SK-N-SH (cell line): ENCODE measurements around the gene DHX57.

Source experiments
- CHD2 ChIP-seq: fragments of 150-350 bp; IDR thresholded peaks from 2 replicates; pipeline ENCODE4 v1.6.1; 2018; ENCODE audit warnings: low read length; ENCODE audit not compliant: partially characterized antibody
- ELF1 ChIP-seq: IDR thresholded peaks from 2 replicates; pipeline ENCODE4 v1.4.0; 2012
- FOXM1 ChIP-seq: IDR thresholded peaks from 2 replicates; pipeline ENCODE4 v1.4.0; 2012; ENCODE audit warnings: low read depth, mild to moderate bottlenecking
- JUND ChIP-seq: IDR thresholded peaks from 2 replicates; pipeline ENCODE4 v1.4.0; 2012
- MEF2A ChIP-seq: IDR thresholded peaks from 2 replicates; pipeline ENCODE4 v1.4.0; 2012; ENCODE audit warnings: low read depth, borderline replicate concordance
- NFIC ChIP-seq: IDR thresholded peaks from 2 replicates; pipeline ENCODE4 v1.4.0; 2012; ENCODE audit warnings: borderline replicate concordance
- POLR2AphosphoS5 ChIP-seq: IDR thresholded peaks from 2 replicates; pipeline ENCODE4 v1.6.1; 2012; ENCODE audit warnings: low read depth, low read length
- RAD21 ChIP-seq: IDR thresholded peaks from 2 replicates; pipeline ENCODE4 v1.6.1; 2012; ENCODE audit warnings: mild to moderate bottlenecking, low read length
- SIN3A ChIP-seq: IDR thresholded peaks from 2 replicates; pipeline ENCODE4 v1.6.1; 2012; ENCODE audit warnings: low read depth, mild to moderate bottlenecking, low read length, moderate library complexity, borderline replicate concordance
- TF ChIP-seq, protein P1 (sequence below): IDR thresholded peaks from 2 replicates; pipeline ENCODE4 v1.6.1; 2012; ENCODE audit warnings: mild to moderate bottlenecking, low read depth, low read length, moderate library complexity
- TF ChIP-seq, protein P2 (sequence below): IDR thresholded peaks from 2 replicates; pipeline ENCODE4 v1.4.0; 2012; ENCODE audit warnings: low read depth, borderline replicate concordance
- TF ChIP-seq, protein P3 (sequence below): fragments of 200-600 bp; sonication (generic); IDR thresholded peaks from 2 replicates; pipeline ENCODE4 v1.6.1; 2017; ENCODE audit warnings: antibody characterized with exemption, mild to moderate bottlenecking, moderate library complexity

- TF ChIP-seq, protein P1, sequence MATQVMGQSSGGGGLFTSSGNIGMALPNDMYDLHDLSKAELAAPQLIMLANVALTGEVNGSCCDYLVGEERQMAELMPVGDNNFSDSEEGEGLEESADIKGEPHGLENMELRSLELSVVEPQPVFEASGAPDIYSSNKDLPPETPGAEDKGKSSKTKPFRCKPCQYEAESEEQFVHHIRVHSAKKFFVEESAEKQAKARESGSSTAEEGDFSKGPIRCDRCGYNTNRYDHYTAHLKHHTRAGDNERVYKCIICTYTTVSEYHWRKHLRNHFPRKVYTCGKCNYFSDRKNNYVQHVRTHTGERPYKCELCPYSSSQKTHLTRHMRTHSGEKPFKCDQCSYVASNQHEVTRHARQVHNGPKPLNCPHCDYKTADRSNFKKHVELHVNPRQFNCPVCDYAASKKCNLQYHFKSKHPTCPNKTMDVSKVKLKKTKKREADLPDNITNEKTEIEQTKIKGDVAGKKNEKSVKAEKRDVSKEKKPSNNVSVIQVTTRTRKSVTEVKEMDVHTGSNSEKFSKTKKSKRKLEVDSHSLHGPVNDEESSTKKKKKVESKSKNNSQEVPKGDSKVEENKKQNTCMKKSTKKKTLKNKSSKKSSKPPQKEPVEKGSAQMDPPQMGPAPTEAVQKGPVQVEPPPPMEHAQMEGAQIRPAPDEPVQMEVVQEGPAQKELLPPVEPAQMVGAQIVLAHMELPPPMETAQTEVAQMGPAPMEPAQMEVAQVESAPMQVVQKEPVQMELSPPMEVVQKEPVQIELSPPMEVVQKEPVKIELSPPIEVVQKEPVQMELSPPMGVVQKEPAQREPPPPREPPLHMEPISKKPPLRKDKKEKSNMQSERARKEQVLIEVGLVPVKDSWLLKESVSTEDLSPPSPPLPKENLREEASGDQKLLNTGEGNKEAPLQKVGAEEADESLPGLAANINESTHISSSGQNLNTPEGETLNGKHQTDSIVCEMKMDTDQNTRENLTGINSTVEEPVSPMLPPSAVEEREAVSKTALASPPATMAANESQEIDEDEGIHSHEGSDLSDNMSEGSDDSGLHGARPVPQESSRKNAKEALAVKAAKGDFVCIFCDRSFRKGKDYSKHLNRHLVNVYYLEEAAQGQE = no peak
- TF ChIP-seq, protein P2, sequence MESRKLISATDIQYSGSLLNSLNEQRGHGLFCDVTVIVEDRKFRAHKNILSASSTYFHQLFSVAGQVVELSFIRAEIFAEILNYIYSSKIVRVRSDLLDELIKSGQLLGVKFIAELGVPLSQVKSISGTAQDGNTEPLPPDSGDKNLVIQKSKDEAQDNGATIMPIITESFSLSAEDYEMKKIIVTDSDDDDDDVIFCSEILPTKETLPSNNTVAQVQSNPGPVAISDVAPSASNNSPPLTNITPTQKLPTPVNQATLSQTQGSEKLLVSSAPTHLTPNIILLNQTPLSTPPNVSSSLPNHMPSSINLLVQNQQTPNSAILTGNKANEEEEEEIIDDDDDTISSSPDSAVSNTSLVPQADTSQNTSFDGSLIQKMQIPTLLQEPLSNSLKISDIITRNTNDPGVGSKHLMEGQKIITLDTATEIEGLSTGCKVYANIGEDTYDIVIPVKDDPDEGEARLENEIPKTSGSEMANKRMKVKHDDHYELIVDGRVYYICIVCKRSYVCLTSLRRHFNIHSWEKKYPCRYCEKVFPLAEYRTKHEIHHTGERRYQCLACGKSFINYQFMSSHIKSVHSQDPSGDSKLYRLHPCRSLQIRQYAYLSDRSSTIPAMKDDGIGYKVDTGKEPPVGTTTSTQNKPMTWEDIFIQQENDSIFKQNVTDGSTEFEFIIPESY = no peak
- TF ChIP-seq POLR2AphosphoS5 (no peak), MEF2A (no peak), JUND (no peak), NFIC (no peak), CHD2 (no peak), SIN3A (no peak), RAD21 (no peak), FOXM1 (no peak), ELF1 (no peak)
- TF ChIP-seq, protein P3, sequence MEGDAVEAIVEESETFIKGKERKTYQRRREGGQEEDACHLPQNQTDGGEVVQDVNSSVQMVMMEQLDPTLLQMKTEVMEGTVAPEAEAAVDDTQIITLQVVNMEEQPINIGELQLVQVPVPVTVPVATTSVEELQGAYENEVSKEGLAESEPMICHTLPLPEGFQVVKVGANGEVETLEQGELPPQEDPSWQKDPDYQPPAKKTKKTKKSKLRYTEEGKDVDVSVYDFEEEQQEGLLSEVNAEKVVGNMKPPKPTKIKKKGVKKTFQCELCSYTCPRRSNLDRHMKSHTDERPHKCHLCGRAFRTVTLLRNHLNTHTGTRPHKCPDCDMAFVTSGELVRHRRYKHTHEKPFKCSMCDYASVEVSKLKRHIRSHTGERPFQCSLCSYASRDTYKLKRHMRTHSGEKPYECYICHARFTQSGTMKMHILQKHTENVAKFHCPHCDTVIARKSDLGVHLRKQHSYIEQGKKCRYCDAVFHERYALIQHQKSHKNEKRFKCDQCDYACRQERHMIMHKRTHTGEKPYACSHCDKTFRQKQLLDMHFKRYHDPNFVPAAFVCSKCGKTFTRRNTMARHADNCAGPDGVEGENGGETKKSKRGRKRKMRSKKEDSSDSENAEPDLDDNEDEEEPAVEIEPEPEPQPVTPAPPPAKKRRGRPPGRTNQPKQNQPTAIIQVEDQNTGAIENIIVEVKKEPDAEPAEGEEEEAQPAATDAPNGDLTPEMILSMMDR = no peak
Observed at GRCh38 chr2:38754506-38754905, 121.2 kb downstream of the DHX57 start.
